ENCODE data around the gene TBC1D7. TPM values are rescaled to one million over a fixed set of nuclear protein-coding genes. Genes with fewer than 3 reads are reported as not detected.

Gene TBC1D7
- total RNA-seq, 1 experiment from 2014 or later, result 152 TPM

- Mint-ChIP-seq H3K4me1 (ENCODE audit: low read depth, unreplicated experiment) (peaks cover 26% of the 10 kb centered on the region), H3K36me3 (ENCODE audit: insufficient read depth, unreplicated experiment) (no peaks in the 10 kb centered on the region), H3K9me3 (ENCODE audit: unreplicated experiment) (no peaks in the 10 kb centered on the region), H3K4me3 (ENCODE audit: unreplicated experiment) (no peak overlapping the region), H3K27ac (ENCODE audit: unreplicated experiment) (no peak overlapping the region), H3K27me3 (ENCODE audit: insufficient read depth, unreplicated experiment) (no peaks in the 10 kb centered on the region)
- H3K4me3 ChIP-seq (ENCODE audit: low read depth, low read length), result no peak overlapping the region
- 0 out of 2 replicates have a peak, but pooled peaks cover 6% of the 10 kb centered on the region for H3K9me3 ChIP-seq
- BruUV-seq (replicated peaks), result no TSS peak
- no peak for DNase-seq
- intact Hi-C loops (cut with micrococcal nuclease; ENCODE audit: unreplicated experiment), result no loop called here
- ChIA-PET POLR2A (no interaction called here), CTCF (no interaction called here)
- H3K4me1 ChIP-seq, result peaks cover 13% of the 10 kb centered on the region
- H3K36me3 ChIP-seq (ENCODE audit: control insufficient read depth, insufficient read depth, low read length), result no peaks in the 10 kb centered on the region
- TF ChIP-seq, protein P1, sequence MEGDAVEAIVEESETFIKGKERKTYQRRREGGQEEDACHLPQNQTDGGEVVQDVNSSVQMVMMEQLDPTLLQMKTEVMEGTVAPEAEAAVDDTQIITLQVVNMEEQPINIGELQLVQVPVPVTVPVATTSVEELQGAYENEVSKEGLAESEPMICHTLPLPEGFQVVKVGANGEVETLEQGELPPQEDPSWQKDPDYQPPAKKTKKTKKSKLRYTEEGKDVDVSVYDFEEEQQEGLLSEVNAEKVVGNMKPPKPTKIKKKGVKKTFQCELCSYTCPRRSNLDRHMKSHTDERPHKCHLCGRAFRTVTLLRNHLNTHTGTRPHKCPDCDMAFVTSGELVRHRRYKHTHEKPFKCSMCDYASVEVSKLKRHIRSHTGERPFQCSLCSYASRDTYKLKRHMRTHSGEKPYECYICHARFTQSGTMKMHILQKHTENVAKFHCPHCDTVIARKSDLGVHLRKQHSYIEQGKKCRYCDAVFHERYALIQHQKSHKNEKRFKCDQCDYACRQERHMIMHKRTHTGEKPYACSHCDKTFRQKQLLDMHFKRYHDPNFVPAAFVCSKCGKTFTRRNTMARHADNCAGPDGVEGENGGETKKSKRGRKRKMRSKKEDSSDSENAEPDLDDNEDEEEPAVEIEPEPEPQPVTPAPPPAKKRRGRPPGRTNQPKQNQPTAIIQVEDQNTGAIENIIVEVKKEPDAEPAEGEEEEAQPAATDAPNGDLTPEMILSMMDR (IDR thresholded peaks at IDR 0.05; ENCODE audit: insufficient read depth in 1 of 2, low read depth in 1 of 2, low read length in 1 of 2, severe bottlenecking in 1 of 2, unreplicated experiment in 1 of 2), result no peak
- H3K27me3 ChIP-seq (replicated peaks; ENCODE audit: control insufficient read depth, insufficient read depth, low read length), result no peaks in the 10 kb centered on the region
These were observed 27.9 kb upstream of the TBC1D7 start for GRCh38 chr6:13355999-13356785.

DNA sequence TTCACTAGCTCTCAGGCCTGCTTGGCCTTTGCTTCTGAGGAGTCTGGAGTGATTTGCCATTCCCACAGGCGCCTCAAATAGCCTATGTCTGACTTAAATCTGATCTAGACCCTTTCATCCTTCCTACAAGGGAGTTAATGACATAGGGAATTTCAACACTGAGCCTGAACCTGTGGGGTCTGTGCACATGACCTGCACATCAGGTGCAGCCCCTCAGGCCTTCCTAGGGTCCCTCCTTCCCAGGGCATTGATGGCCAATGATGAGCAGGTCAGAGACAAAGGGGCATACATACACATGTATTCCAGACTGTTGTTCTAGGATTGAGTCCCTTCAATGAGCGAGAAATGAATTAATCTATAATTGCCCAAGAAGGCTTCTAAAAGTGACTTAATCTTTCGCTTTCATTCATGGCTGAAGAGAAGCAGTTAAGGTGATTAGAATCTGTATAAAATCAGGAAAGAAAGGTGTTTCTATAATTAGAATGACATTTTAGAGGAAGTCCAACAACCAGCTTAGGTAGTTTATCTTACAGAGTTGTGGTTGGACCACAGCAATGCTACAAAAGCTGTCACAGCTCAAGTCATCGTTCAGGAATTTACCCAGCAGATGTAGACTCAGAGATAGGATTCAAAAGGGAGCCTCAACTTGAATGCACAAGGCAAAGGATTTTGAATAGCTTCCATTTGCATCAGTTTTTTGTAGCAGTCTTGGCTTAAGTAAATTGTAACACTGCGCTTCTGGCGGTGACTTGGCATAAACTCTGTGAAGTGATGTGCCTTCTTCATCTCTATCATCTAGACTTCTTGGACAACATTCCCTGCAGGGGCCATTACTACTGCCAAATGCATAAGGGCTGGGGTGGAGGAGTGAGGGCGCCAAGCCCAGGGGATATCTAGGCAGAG lies 27.0 kb upstream of the TBC1D7 start:
- POLR2A ChIA-PET, result no interaction called here
- no peaks in the 10 kb centered on the region for H3K9me3 Mint-ChIP-seq (ENCODE audit: unreplicated experiment)
- H3K4me1 ChIP-seq, result peaks cover 11% of the 10 kb centered on the region
- H3K36me3 ChIP-seq (ENCODE audit: control insufficient read depth, insufficient read depth, low read length), result no peaks in the 10 kb centered on the region
- H3K9me3 ChIP-seq, result 0 out of 2 replicates have a peak, but pooled peaks cover 6% of the 10 kb centered on the region
- H3K27me3 ChIP-seq (replicated peaks; ENCODE audit: control insufficient read depth, insufficient read depth, low read length), result no peaks in the 10 kb centered on the region
- no peaks in the 10 kb centered on the region for H3K36me3 Mint-ChIP-seq (ENCODE audit: insufficient read depth, unreplicated experiment)
- peaks cover 18% of the 10 kb centered on the region for H3K4me1 Mint-ChIP-seq (ENCODE audit: low read depth, unreplicated experiment)
- no peak overlapping the region for H3K27ac Mint-ChIP-seq (ENCODE audit: unreplicated experiment)
- H3K4me3 ChIP-seq (ENCODE audit: low read depth, low read length), result no peak overlapping the region
- BruUV-seq (replicated peaks), result no TSS peak
- no peak overlapping the region for H3K4me3 Mint-ChIP-seq (ENCODE audit: unreplicated experiment)
- TF ChIP-seq, protein P1 (IDR thresholded peaks at IDR 0.05; ENCODE audit: insufficient read depth in 1 of 2, low read depth in 1 of 2, low read length in 1 of 2, severe bottlenecking in 1 of 2, unreplicated experiment in 1 of 2), result no peak
- intact Hi-C loops (cut with micrococcal nuclease; ENCODE audit: unreplicated experiment), result no loop called here
- CTCF ChIA-PET, result no interaction called here
- DNase-seq, result no peak
- H3K27me3 Mint-ChIP-seq (ENCODE audit: insufficient read depth, unreplicated experiment), result no peaks in the 10 kb centered on the region

GRCh38 chr6:13354331-13355042 lies 26.1 kb upstream of the TBC1D7 start:
- Mint-ChIP-seq H3K36me3 (ENCODE audit: insufficient read depth, unreplicated experiment) (no peaks in the 10 kb centered on the region), H3K4me1 (ENCODE audit: low read depth, unreplicated experiment) (peaks cover 14% of the 10 kb centered on the region), H3K9me3 (ENCODE audit: unreplicated experiment) (no peaks in the 10 kb centered on the region), H3K27ac (ENCODE audit: unreplicated experiment) (no peak overlapping the region), H3K27me3 (ENCODE audit: insufficient read depth, unreplicated experiment) (no peaks in the 10 kb centered on the region), H3K4me3 (ENCODE audit: unreplicated experiment) (no peak overlapping the region)
- ChIA-PET CTCF (no interaction called here), POLR2A (no interaction called here)
- DNase-seq, result no peak
- no TSS peak for BruUV-seq (replicated peaks)
- Histone ChIP-seq H3K36me3 (ENCODE audit: control insufficient read depth, insufficient read depth, low read length) (no peaks in the 10 kb centered on the region), H3K4me3 (ENCODE audit: low read depth, low read length) (no peak overlapping the region), H3K9me3 (0 out of 2 replicates have a peak, but pooled peaks cover 6% of the 10 kb centered on the region), H3K4me1 (peaks cover 11% of the 10 kb centered on the region), H3K27me3 (replicated peaks; ENCODE audit: control insufficient read depth, insufficient read depth, low read length) (no peaks in the 10 kb centered on the region)
- intact Hi-C loops (cut with micrococcal nuclease; ENCODE audit: unreplicated experiment), result no loop called here
- TF ChIP-seq, protein P1 (IDR thresholded peaks at IDR 0.05; ENCODE audit: insufficient read depth in 1 of 2, low read depth in 1 of 2, low read length in 1 of 2, severe bottlenecking in 1 of 2, unreplicated experiment in 1 of 2), result no peak

Measured in Caco-2 (cell line).